HepG2 (cell line): ENCODE data around the gene OSBPL3. TPM values are rescaled to one million over a fixed set of nuclear protein-coding genes. Genes with fewer than 3 reads are reported as not detected.
A peak's percentile ranks its signal among the peaks of the same experiment; 100 is the strongest.

ENCODE experiments used
- AFF4 ChIP-seq: sonication (generic); formaldehyde crosslinking; IDR thresholded peaks from 2 replicates; pipeline ENCODE4 v1.4.0; 2020; ENCODE audit warnings: missing genetic modification reagents
- ARID5B ChIP-seq: IDR thresholded peaks from 2 replicates; pipeline ENCODE4 v1.4.0; 2020; ENCODE audit warnings: mild to moderate bottlenecking, missing genetic modification reagents
- BHLHE40 ChIP-seq: IDR thresholded peaks from 2 replicates; pipeline ENCODE4 v1.6.1; 2011; ENCODE audit warnings: low read length, improper control_type of control experiment
- HNF1A ChIP-seq, 2 experiments: sonication (generic) in 1 of 2; formaldehyde crosslinking in 1 of 2; IDR thresholded peaks; 2 replicates each; pipeline versions ENCODE4 v1.4.0 to v1.6.1; 2016 to 2020; ENCODE audit warnings: borderline replicate concordance in 1 of 2, low read depth in 1 of 2, mild to moderate bottlenecking in 1 of 2, missing genetic modification reagents in 1 of 2
- MAFG ChIP-seq: sonication (generic); formaldehyde crosslinking; IDR thresholded peaks from 2 replicates; pipeline ENCODE4 v1.5.1; 2020; ENCODE audit warnings: mild to moderate bottlenecking, missing genetic modification reagents
- MAFK ChIP-seq, 2 experiments: IDR thresholded peaks in 1 of 2; conservative IDR thresholded peaks in 1 of 2; 2 replicates each; pipeline ENCODE4 v1.6.1; 2011; ENCODE audit warnings: improper control_type of control experiment in 2 of 2, low read length in 2 of 2
- RFX1 ChIP-seq: fragments of 450-650 bp; IDR thresholded peaks from 2 replicates; pipeline ENCODE4 v1.6.1; 2017
- TRAFD1 ChIP-seq: sonication (generic); formaldehyde crosslinking; IDR thresholded peaks from 2 replicates; pipeline ENCODE4 v1.5.1; 2020; ENCODE audit warnings: missing genetic modification reagents, mild to moderate bottlenecking, borderline replicate concordance
- ZKSCAN1 ChIP-seq: fragments of 150-350 bp; IDR thresholded peaks from 2 replicates; pipeline ENCODE4 v1.6.1; 2014; ENCODE audit warnings: low read length
- ZNF263 ChIP-seq: sonication (generic); formaldehyde crosslinking; IDR thresholded peaks from 2 replicates; pipeline ENCODE4 v1.4.0; 2020; ENCODE audit warnings: missing genetic modification reagents
- ZNF501 ChIP-seq: sonication (generic); formaldehyde crosslinking; IDR thresholded peaks from 2 replicates; pipeline ENCODE4 v1.5.1; 2020; ENCODE audit warnings: mild to moderate bottlenecking, moderate library complexity, missing genetic modification reagents
- ZNF615 ChIP-seq: sonication (generic); formaldehyde crosslinking; IDR thresholded peaks from 2 replicates; pipeline ENCODE4 v1.5.0; 2020; ENCODE audit warnings: mild to moderate bottlenecking, missing genetic modification reagents, borderline replicate concordance
- polyA plus RNA-seq, 8 experiments: library from polyadenylated mRNA; depleted of rRNA in 3 of 8; stranded (reverse) in 7 of 8; unstranded in 1 of 8; fragments of >200 nt; fragmentation: Illumina TruSeq in 4 of 8; extraction: Trizol in 4 of 8; gene quantifications; 2 replicates each; pipeline versions ENCODE4 v1.2.1 to v1.2.3, GENCODE V29; 2011 to 2016; ENCODE audit warnings: low read depth in 4 of 8, missing spikeins in 1 of 8, mixed read lengths in 1 of 8; ENCODE audit not compliant: insufficient read depth in 1 of 8
- total RNA-seq, 5 experiments: library from RNA; depleted of rRNA; stranded (reverse); fragments of >200 nt; fragmentation: Illumina TruSeq; extraction: Trizol; gene quantifications; 2 replicates each; pipeline ENCODE4 v1.2.3, GENCODE V29; 2016; ENCODE audit warnings: low read depth in 1 of 5

Gene OSBPL3
- total and polyA plus RNA-seq, 2 of the 13 experiments (the other 11 are each of a cell fraction or from before 2014, with no cell fraction given) = 8.8 to 28.9 TPM

- no peak for TF ChIP-seq RFX1
- TF ChIP-seq MAFG (CRISPR knock-in tag) = no peak
- peak; percentile 93 to 94 for TF ChIP-seq MAFK (conservative IDR thresholded peaks at IDR 0.05 in 1 of 2, IDR thresholded peaks at IDR 0.05 in 1 of 2; ENCODE audit: low read length in 2 of 2)
- TF ChIP-seq ARID5B (CRISPR knock-in tag) = 0 out of 2 replicates have a peak, but pooled peaks have one; percentile 10
- TF ChIP-seq ZNF615 = no peak
- TF ChIP-seq AFF4 (CRISPR knock-in tag) = no peak
- TF ChIP-seq ZNF263 (CRISPR knock-in tag) = no peak
- TF ChIP-seq ZKSCAN1 = no peak
- no peak for TF ChIP-seq ZNF501
- no peak for TF ChIP-seq TRAFD1 (CRISPR knock-in tag)
- no peak for TF ChIP-seq HNF1A (IDR thresholded peaks at IDR 0.05; ENCODE audit: low read depth)
- TF ChIP-seq HNF1A (CRISPR knock-in tag; IDR thresholded peaks at IDR 0.05; ENCODE audit: borderline replicate concordance) = no peak
- TF ChIP-seq BHLHE40 = no peak
Measured at GRCh38 chr7:24974026-24974832, 5.7 kb downstream of the OSBPL3 start (continued).
